ENCODE results near the gene LFNG. TPM values are rescaled to one million over a fixed set of nuclear protein-coding genes. Genes with fewer than 3 reads are reported as not detected.

LFNG gene
- total and polyA plus RNA-seq, 2 donors (not counting 1 experiment from before 2014, with no cell fraction given), result 73.3 to 208 TPM

DNA sequence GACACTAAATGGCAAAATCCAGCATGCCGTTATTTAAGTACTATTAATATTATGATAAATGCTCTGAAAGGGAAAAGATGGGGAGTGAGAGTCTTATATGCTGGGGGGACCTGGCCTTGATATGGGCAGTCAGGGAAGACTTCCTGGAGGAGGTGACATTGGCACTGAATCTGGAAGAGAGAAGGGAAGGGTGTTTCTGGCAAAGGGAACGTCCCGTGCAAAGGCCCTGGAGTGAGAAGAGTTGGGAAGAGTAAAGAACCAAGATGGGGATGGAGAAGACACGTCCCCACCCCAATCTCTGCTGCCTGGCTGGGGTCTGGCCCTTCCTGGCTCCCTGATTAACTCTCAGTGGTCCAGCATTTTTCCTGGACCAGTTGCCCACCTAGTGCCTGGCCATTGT is 38.4 kb upstream of the LFNG start:
- no peak overlapping the region for H3K4me2 ChIP-seq (replicated peaks; ENCODE audit: low read depth, low read length, poor library complexity, severe bottlenecking)
- Mint-ChIP-seq H3K4me3 (no peak overlapping the region), H3K4me1 (peaks cover 12% of the 10 kb centered on the region), H3K9me3 (ENCODE audit: insufficient read depth) (no peaks in the 10 kb centered on the region), H3K27me3 (no peaks in the 10 kb centered on the region), H3K27ac (no peak overlapping the region)
- no peaks in the 10 kb centered on the region for H3K79me2 ChIP-seq (ENCODE audit: control insufficient read depth, insufficient read depth, low read length)
- ChIA-PET CTCF (interaction anchor here (0.5 to 4.8 kb wide), 5 partner anchors 12 to 229 kb away, joined by 3 to 29 read pairs (median 3); no protein-coding TSS in a partner anchor), POLR2A (interaction anchor here (1.3 kb wide), 1 partner anchor 30 kb away, joined by 3 read pairs; no protein-coding TSS in a partner anchor)
- no peak overlapping the region for H3K4me3 ChIP-seq (ENCODE audit: control extremely low read depth in 1 of 5, extremely low read depth in 1 of 5, insufficient read depth in 1 of 5, low read depth in 2 of 5, low read length in 4 of 5)
- no peak for TF ChIP-seq EZH2 (IDR thresholded peaks at IDR 0.05; ENCODE audit: borderline replicate concordance, insufficient read depth, low read depth, low read length, poor library complexity, severe bottlenecking)
- TF ChIP-seq, protein P1, sequence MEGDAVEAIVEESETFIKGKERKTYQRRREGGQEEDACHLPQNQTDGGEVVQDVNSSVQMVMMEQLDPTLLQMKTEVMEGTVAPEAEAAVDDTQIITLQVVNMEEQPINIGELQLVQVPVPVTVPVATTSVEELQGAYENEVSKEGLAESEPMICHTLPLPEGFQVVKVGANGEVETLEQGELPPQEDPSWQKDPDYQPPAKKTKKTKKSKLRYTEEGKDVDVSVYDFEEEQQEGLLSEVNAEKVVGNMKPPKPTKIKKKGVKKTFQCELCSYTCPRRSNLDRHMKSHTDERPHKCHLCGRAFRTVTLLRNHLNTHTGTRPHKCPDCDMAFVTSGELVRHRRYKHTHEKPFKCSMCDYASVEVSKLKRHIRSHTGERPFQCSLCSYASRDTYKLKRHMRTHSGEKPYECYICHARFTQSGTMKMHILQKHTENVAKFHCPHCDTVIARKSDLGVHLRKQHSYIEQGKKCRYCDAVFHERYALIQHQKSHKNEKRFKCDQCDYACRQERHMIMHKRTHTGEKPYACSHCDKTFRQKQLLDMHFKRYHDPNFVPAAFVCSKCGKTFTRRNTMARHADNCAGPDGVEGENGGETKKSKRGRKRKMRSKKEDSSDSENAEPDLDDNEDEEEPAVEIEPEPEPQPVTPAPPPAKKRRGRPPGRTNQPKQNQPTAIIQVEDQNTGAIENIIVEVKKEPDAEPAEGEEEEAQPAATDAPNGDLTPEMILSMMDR (IDR thresholded peaks at IDR 0.05), result no peak
- no peak overlapping the region for H3K9ac ChIP-seq (ENCODE audit: low read length)
- 100% methylated on average over 2 of the region's 4 CpGs for WGBS (ENCODE audit: insufficient coverage)
- no peaks in the 10 kb centered on the region for H3K27me3 ChIP-seq (replicated peaks in 1 of 4; ENCODE audit: control extremely low read depth in 1 of 4, control insufficient read depth in 3 of 4, insufficient read depth in 4 of 4, low read length in 3 of 4)
- H2AFZ ChIP-seq (ENCODE audit: insufficient read depth, low read depth, low read length, poor library complexity, severe bottlenecking), result no peak overlapping the region
- no peaks in the 10 kb centered on the region for H4K20me1 ChIP-seq (ENCODE audit: control insufficient read depth, insufficient read depth, low read length, poor library complexity, severe bottlenecking)
- no peaks in the 10 kb centered on the region for H3K36me3 ChIP-seq (replicated peaks in 1 of 2; ENCODE audit: control extremely low read depth in 1 of 2, control insufficient read depth in 1 of 2, extremely low read depth in 1 of 2, insufficient read depth in 2 of 2, low read length in 1 of 2)
- H3K27ac ChIP-seq (ENCODE audit: low read length in 2 of 2), result no peak overlapping the region
- no peak for ATAC-seq (ENCODE audit: low read depth)
- DNase-seq, result no peak
- peaks cover 14 to 17% of the 10 kb centered on the region in 2 donors for H3K4me1 ChIP-seq (ENCODE audit: control insufficient read depth in 2 of 2, insufficient read depth in 2 of 2, low read length in 2 of 2)
- intact Hi-C loops (cut with micrococcal nuclease), result no loop called here
- peaks cover 0 to 17% (median 7%) of the 10 kb centered on the region in 3 donors for H3K9me3 ChIP-seq (ENCODE audit: control extremely low read depth in 1 of 3, control insufficient read depth in 2 of 3, insufficient read depth in 1 of 3, low read length in 2 of 3)

DNA sequence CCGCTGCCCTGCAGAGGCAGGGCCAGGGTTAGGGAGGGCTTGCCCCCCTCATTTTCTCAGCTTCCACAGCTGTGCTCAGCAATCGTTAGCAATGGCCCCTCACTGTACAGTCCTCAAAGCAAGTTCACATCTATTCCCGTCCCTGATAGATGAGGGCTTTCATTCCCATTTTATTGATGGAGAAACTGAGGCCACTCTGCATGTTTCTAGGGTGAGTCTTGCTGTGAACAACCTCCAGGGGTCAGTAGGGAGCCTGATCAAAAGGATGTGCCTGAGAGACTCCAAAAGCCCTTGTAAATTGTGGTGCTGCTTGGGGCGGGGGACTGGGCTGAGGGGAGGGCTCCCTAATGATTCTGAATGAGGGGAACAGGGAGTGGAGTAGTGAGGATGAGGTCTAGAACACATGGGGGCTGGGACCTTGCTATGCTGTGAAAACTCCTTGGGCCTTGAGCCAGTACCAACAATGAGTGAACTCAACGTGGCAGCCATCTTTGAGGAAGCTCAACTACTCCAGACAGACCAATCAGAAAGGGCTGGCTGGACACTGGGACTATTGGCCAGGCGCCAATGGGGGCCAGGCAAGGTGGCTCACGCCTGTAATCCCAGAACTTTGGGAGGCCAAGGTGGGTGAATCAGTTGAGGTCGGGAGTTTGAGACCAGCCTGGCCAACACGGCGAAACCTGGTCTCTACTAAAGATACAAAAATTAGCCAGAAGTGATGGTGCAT is 36.7 kb upstream of the LFNG start:
- H3K27ac Mint-ChIP-seq, result no peak overlapping the region
- CTCF ChIA-PET, result interaction anchor here (1.0 to 1.5 kb wide), 2 partner anchors 28 to 71 kb away, joined by 3 read pairs; no protein-coding TSS in a partner anchor
- H3K9me3 ChIP-seq (ENCODE audit: control extremely low read depth in 1 of 3, control insufficient read depth in 2 of 3, insufficient read depth in 1 of 3, low read length in 2 of 3), result peaks cover 0 to 17% (median 7%) of the 10 kb centered on the region in 3 donors
- no peaks in the 10 kb centered on the region for H3K79me2 ChIP-seq (ENCODE audit: control insufficient read depth, insufficient read depth, low read length)
- H3K9ac ChIP-seq (ENCODE audit: low read length), result no peak overlapping the region
- peaks cover 2 to 6% of the 10 kb centered on the region in 2 donors for H3K4me1 ChIP-seq (ENCODE audit: control insufficient read depth in 2 of 2, insufficient read depth in 2 of 2, low read length in 2 of 2)
- H3K27me3 ChIP-seq (replicated peaks in 1 of 4; ENCODE audit: control extremely low read depth in 1 of 4, control insufficient read depth in 3 of 4, insufficient read depth in 4 of 4, low read length in 3 of 4), result peaks cover 0 to 7% (median 0%) of the 10 kb centered on the region in 4 experiments
- H2AFZ ChIP-seq (ENCODE audit: insufficient read depth, low read depth, low read length, poor library complexity, severe bottlenecking), result no peak overlapping the region
- no peak overlapping the region for H3K27ac ChIP-seq (ENCODE audit: low read length in 2 of 2)
- peaks cover 4% of the 10 kb centered on the region for H3K4me1 Mint-ChIP-seq
- no peaks in the 10 kb centered on the region for H4K20me1 ChIP-seq (ENCODE audit: control insufficient read depth, insufficient read depth, low read length, poor library complexity, severe bottlenecking)
- ATAC-seq (ENCODE audit: low read depth) (no peak), DNase-seq (no peak)
- WGBS (ENCODE audit: insufficient coverage), result 84% methylated on average over 9 of the region's 10 CpGs
- intact Hi-C loops (cut with micrococcal nuclease), result no loop called here
- H3K4me3 ChIP-seq (ENCODE audit: control extremely low read depth in 1 of 5, extremely low read depth in 1 of 5, insufficient read depth in 1 of 5, low read depth in 2 of 5, low read length in 4 of 5), result no peak overlapping the region
- H3K36me3 ChIP-seq (replicated peaks in 1 of 2; ENCODE audit: control extremely low read depth in 1 of 2, control insufficient read depth in 1 of 2, extremely low read depth in 1 of 2, insufficient read depth in 2 of 2, low read length in 1 of 2), result no peaks in the 10 kb centered on the region
- H3K4me3 Mint-ChIP-seq, result no peak overlapping the region
- no peak for TF ChIP-seq EZH2 (IDR thresholded peaks at IDR 0.05; ENCODE audit: borderline replicate concordance, insufficient read depth, low read depth, low read length, poor library complexity, severe bottlenecking)
- TF ChIP-seq, protein P1 (IDR thresholded peaks at IDR 0.05), result no peak
- no peak overlapping the region for H3K4me2 ChIP-seq (replicated peaks; ENCODE audit: low read depth, low read length, poor library complexity, severe bottlenecking)
- POLR2A ChIA-PET, result no interaction called here
- H3K27me3 Mint-ChIP-seq, result no peaks in the 10 kb centered on the region
- no peaks in the 10 kb centered on the region for H3K9me3 Mint-ChIP-seq (ENCODE audit: insufficient read depth)

Measured in B cell (primary cell).